Neural cell (in vitro differentiated cells): ENCODE results near the gene PKNOX2. TPM values are rescaled to one million over a fixed set of nuclear protein-coding genes. Genes with fewer than 3 reads are reported as not detected.

Source experiments
- H2AFZ ChIP-seq: fragments of 200-600, 300-800 bp; sonication (generic), shearing (Covaris generic); 2 replicates; pipeline ENCODE4 v1.6.0; 2014; ENCODE audit warnings: low read depth, mild to moderate bottlenecking, antibody characterized with exemption, low read length, moderate library complexity
- H3F3A ChIP-seq: fragments of 200-600 bp; shearing (Covaris generic); 2 replicates; pipeline ENCODE4 v1.6.1; 2016; ENCODE audit warnings: mild to moderate bottlenecking, moderate library complexity, mixed read lengths, antibody characterized with exemption, low read length; ENCODE audit not compliant: insufficient read depth, poor library complexity, severe bottlenecking
- H3K27ac ChIP-seq: fragments of 200-600, 300-800 bp; sonication (generic), shearing (Covaris generic); 2 replicates; pipeline ENCODE4 v1.5.1; 2014; ENCODE audit warnings: mild to moderate bottlenecking, low read length, moderate library complexity
- H3K27me3 ChIP-seq: fragments of 300-800, 200-600 bp; sonication (generic), shearing (Covaris generic); 2 replicates; pipeline ENCODE4 v1.6.0; 2014; ENCODE audit warnings: mild to moderate bottlenecking, low read depth, low read length, moderate library complexity; ENCODE audit not compliant: insufficient read depth
- H3K36me3 ChIP-seq: fragments of 300-800, 200-600 bp; sonication (generic), shearing (Covaris generic); 2 replicates; pipeline ENCODE4 v1.5.1; 2014; ENCODE audit warnings: mild to moderate bottlenecking, antibody characterized with exemption, low read length, moderate library complexity; ENCODE audit not compliant: insufficient read depth
- H3K4me2 ChIP-seq: fragments of 300-800, 200-600 bp; sonication (generic), shearing (Covaris generic); 2 replicates; pipeline ENCODE4 v1.6.0; 2014; ENCODE audit warnings: mild to moderate bottlenecking, low read length
- H3K4me3 ChIP-seq: fragments of 300-800, 200-600 bp; sonication (generic), shearing (Covaris generic); 2 replicates; pipeline ENCODE4 v1.5.1; 2014; ENCODE audit warnings: mild to moderate bottlenecking, low read length, moderate library complexity
- H3K79me2 ChIP-seq: fragments of 200-600 bp; shearing (Covaris generic); replicated peaks from 2 replicates; pipeline ENCODE4 v1.6.0; 2014; ENCODE audit warnings: mild to moderate bottlenecking, low read length, moderate library complexity; ENCODE audit not compliant: insufficient read depth
- H3K9ac ChIP-seq: fragments of 300-800, 200-600 bp; sonication (generic), shearing (Covaris generic); 2 replicates; pipeline ENCODE4 v1.6.1; 2016; ENCODE audit warnings: mild to moderate bottlenecking, low read length, mixed read lengths
- H3K9me2 ChIP-seq: fragments of 200-600 bp; shearing (Covaris generic); 2 replicates; pipeline ENCODE4 v1.6.1; 2016; ENCODE audit warnings: mild to moderate bottlenecking, low read length, mixed read lengths; ENCODE audit not compliant: insufficient read depth
- H3K9me3 ChIP-seq: fragments of 200-600, 300-800 bp; sonication (generic), shearing (Covaris generic); 2 replicates; pipeline ENCODE4 v1.6.1; 2016; ENCODE audit warnings: mild to moderate bottlenecking, mixed run types, low read length, moderate library complexity, mixed read lengths
- H4K20me1 ChIP-seq: fragments of 200-600 bp; shearing (Covaris generic); 2 replicates; pipeline ENCODE4 v1.6.1; 2016; ENCODE audit warnings: mild to moderate bottlenecking, mixed run types; ENCODE audit not compliant: insufficient read depth
- CTCF ChIP-seq: fragments of 450-650 bp; IDR thresholded peaks from 2 replicates; pipeline ENCODE4 v1.5.1; 2014; ENCODE audit warnings: antibody characterized with exemption, mild to moderate bottlenecking, moderate library complexity; ENCODE audit not compliant: poor library complexity, severe bottlenecking
- EP300 ChIP-seq: fragments of 450-650 bp; conservative IDR thresholded peaks from 2 replicates; pipeline ENCODE4 v1.6.1; 2014; ENCODE audit warnings: antibody characterized with exemption, mild to moderate bottlenecking, moderate library complexity; ENCODE audit not compliant: poor library complexity, severe bottlenecking
- EZH2 ChIP-seq: fragments of 200-600, 300-800 bp; shearing (Covaris generic), sonication (generic); IDR thresholded peaks from 2 replicates; pipeline ENCODE4 v1.6.1; 2014; ENCODE audit warnings: antibody characterized with exemption, low read length, borderline replicate concordance, mild to moderate bottlenecking; ENCODE audit not compliant: insufficient read depth, poor library complexity, severe bottlenecking
- MXI1 ChIP-seq: fragments of 450-650 bp; conservative IDR thresholded peaks from 2 replicates; pipeline ENCODE4 v1.6.1; 2014; ENCODE audit warnings: antibody characterized with exemption, mild to moderate bottlenecking; ENCODE audit not compliant: poor library complexity, severe bottlenecking
- POLR2AphosphoS5 ChIP-seq: IDR thresholded peaks from 2 replicates; pipeline ENCODE4 v1.6.1; 2012
- RAD21 ChIP-seq: fragments of 450-650 bp; conservative IDR thresholded peaks from 2 replicates; pipeline ENCODE4 v1.6.1; 2014; ENCODE audit warnings: antibody characterized with exemption, mild to moderate bottlenecking, moderate library complexity
- SMC3 ChIP-seq: fragments of 450-650 bp; conservative IDR thresholded peaks from 2 replicates; pipeline ENCODE4 v1.6.1; 2014; ENCODE audit warnings: antibody characterized with exemption, mild to moderate bottlenecking, moderate library complexity; ENCODE audit not compliant: poor library complexity
- TAF1 ChIP-seq: IDR thresholded peaks from 2 replicates; pipeline ENCODE4 v1.6.1; 2012; ENCODE audit warnings: low read depth
- polyA plus RNA-seq: library from polyadenylated mRNA; depleted of rRNA; stranded (reverse); fragments of >200 nt; gene quantifications from 2 replicates; pipeline ENCODE4 v1.2.3, GENCODE V29; 2014
- TF ChIP-seq, protein P1 (sequence below): IDR thresholded peaks from 2 replicates; pipeline ENCODE4 v1.6.1; 2012; ENCODE audit warnings: borderline replicate concordance

PKNOX2 gene
- polyA plus RNA-seq, 1 donor from 2014 or later = 0.99 TPM

DNA sequence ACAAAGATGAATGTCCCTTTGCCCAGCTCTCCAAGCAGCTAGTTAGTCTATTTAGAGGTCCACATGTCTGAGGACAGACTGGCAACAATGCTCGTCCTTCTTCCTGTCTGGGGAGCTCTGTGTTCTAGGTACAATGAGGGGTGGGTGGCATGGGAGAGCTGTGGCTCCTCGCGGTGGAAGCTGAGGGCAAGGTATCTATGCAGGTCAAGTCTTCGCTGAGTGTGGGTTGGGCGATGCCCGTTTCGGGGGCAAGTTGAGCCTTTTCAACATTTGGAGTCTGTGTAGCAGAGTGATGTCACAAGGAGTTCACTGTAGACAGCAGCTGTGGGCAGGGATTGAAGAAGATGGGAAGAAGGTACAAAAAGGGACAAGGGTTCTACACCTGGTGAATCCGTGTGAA lies 168.3 kb downstream of the PKNOX2 start:
- H3K27me3 ChIP-seq = no peaks in the 10 kb centered on the region
- no peaks in the 10 kb centered on the region for H3K9me2 ChIP-seq
- no peak overlapping the region for H2AFZ ChIP-seq
- no peak overlapping the region for H3K4me2 ChIP-seq
- no peak overlapping the region for H3K27ac ChIP-seq
- H3K79me2 ChIP-seq = no peaks in the 10 kb centered on the region
- H3F3A ChIP-seq = no peaks in the 10 kb centered on the region
- TF ChIP-seq RAD21 (no peak), SMC3 (no peak), POLR2AphosphoS5 (no peak), EP300 (no peak), CTCF (no peak), EZH2 (no peak), MXI1 (no peak), TAF1 (no peak)
- TF ChIP-seq, protein P1, sequence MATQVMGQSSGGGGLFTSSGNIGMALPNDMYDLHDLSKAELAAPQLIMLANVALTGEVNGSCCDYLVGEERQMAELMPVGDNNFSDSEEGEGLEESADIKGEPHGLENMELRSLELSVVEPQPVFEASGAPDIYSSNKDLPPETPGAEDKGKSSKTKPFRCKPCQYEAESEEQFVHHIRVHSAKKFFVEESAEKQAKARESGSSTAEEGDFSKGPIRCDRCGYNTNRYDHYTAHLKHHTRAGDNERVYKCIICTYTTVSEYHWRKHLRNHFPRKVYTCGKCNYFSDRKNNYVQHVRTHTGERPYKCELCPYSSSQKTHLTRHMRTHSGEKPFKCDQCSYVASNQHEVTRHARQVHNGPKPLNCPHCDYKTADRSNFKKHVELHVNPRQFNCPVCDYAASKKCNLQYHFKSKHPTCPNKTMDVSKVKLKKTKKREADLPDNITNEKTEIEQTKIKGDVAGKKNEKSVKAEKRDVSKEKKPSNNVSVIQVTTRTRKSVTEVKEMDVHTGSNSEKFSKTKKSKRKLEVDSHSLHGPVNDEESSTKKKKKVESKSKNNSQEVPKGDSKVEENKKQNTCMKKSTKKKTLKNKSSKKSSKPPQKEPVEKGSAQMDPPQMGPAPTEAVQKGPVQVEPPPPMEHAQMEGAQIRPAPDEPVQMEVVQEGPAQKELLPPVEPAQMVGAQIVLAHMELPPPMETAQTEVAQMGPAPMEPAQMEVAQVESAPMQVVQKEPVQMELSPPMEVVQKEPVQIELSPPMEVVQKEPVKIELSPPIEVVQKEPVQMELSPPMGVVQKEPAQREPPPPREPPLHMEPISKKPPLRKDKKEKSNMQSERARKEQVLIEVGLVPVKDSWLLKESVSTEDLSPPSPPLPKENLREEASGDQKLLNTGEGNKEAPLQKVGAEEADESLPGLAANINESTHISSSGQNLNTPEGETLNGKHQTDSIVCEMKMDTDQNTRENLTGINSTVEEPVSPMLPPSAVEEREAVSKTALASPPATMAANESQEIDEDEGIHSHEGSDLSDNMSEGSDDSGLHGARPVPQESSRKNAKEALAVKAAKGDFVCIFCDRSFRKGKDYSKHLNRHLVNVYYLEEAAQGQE = no peak
- H3K4me3 ChIP-seq = no peak overlapping the region
- no peaks in the 10 kb centered on the region for H4K20me1 ChIP-seq
- no peak overlapping the region for H3K9ac ChIP-seq
- H3K36me3 ChIP-seq = no peaks in the 10 kb centered on the region
- no peaks in the 10 kb centered on the region for H3K9me3 ChIP-seq

- no peaks in the 10 kb centered on the region for H4K20me1 ChIP-seq
- no peak overlapping the region for H3K9ac ChIP-seq
- H3K4me3 ChIP-seq = no peak overlapping the region
- no peaks in the 10 kb centered on the region for H3K36me3 ChIP-seq
- no peak for TF ChIP-seq EZH2
- no peak for TF ChIP-seq CTCF
- TF ChIP-seq TAF1 = no peak
- TF ChIP-seq POLR2AphosphoS5 = no peak
- TF ChIP-seq MXI1 = no peak
- no peak for TF ChIP-seq EP300
- TF ChIP-seq SMC3 = no peak
- TF ChIP-seq RAD21 = no peak
- TF ChIP-seq, protein P1 = no peak
- H3F3A ChIP-seq = no peaks in the 10 kb centered on the region
- H3K9me2 ChIP-seq = no peaks in the 10 kb centered on the region
- no peaks in the 10 kb centered on the region for H3K27me3 ChIP-seq
- H3K9me3 ChIP-seq = no peaks in the 10 kb centered on the region
- no peaks in the 10 kb centered on the region for H3K79me2 ChIP-seq
- H2AFZ ChIP-seq = no peak overlapping the region
- no peak overlapping the region for H3K27ac ChIP-seq
- no peak overlapping the region for H3K4me2 ChIP-seq
Measured at GRCh38 chr11:125333354-125334073, 169.0 kb downstream of the PKNOX2 start.
